ENCODE data around the gene ARID3B. TPM values are rescaled to one million over a fixed set of nuclear protein-coding genes. Genes with fewer than 3 reads are reported as not detected.

The ARID3B gene
- total and polyA plus RNA-seq, 2 experiments from 2014 or later = 13.2 to 19.8 TPM

DNA sequence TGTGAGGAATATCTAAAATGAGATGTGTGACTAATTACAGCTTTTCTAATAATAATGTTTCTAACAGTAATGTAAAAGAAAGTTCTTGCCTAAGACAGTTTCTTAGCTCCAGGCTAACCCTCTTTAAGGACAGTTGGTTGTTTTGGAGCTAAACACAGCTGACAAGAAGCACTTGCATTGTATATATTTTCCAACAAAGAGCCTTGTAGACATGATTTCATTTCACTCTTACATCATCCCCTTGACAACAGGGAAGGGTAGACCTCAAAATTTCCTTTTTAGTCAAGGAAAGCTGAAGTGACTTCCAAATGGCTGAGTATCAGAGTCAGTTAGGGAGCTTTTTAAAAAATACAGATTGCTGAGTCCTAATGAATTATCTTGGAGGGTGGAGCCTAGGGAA, 4.1 kb downstream of the ARID3B start:
- Histone ChIP-seq H3K9me3 (ENCODE audit: low read depth) (no peaks in the 10 kb centered on the region), H3K4me2 (no peak overlapping the region), H3K79me2 (peaks cover 75% of the 10 kb centered on the region), H3K9me2 (replicated peaks; ENCODE audit: insufficient read depth) (no peaks in the 10 kb centered on the region), H3K27me3 (no peaks in the 10 kb centered on the region), H4K20me1 (ENCODE audit: insufficient read depth, poor library complexity, severe bottlenecking) (peaks cover 54% of the 10 kb centered on the region), H3K36me3 (replicated peaks; ENCODE audit: insufficient read depth, low read depth) (no peaks in the 10 kb centered on the region), H3K4me3 (no peak overlapping the region), H3K4me1 (ENCODE audit: insufficient read depth) (peaks cover 24% of the 10 kb centered on the region), H2AFZ (no peak overlapping the region), H3K27ac (no peak overlapping the region)
- TF ChIP-seq EZH2 (IDR thresholded peaks at IDR 0.05; ENCODE audit: borderline replicate concordance) (no peak), EZH2phosphoT487 (IDR thresholded peaks at IDR 0.05; ENCODE audit: low read depth, severe bottlenecking, unreplicated experiment) (no peak)
- TF ChIP-seq, protein P1, sequence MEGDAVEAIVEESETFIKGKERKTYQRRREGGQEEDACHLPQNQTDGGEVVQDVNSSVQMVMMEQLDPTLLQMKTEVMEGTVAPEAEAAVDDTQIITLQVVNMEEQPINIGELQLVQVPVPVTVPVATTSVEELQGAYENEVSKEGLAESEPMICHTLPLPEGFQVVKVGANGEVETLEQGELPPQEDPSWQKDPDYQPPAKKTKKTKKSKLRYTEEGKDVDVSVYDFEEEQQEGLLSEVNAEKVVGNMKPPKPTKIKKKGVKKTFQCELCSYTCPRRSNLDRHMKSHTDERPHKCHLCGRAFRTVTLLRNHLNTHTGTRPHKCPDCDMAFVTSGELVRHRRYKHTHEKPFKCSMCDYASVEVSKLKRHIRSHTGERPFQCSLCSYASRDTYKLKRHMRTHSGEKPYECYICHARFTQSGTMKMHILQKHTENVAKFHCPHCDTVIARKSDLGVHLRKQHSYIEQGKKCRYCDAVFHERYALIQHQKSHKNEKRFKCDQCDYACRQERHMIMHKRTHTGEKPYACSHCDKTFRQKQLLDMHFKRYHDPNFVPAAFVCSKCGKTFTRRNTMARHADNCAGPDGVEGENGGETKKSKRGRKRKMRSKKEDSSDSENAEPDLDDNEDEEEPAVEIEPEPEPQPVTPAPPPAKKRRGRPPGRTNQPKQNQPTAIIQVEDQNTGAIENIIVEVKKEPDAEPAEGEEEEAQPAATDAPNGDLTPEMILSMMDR (IDR thresholded peaks at IDR 0.05; ENCODE audit: poor library complexity) = no peak
- DNase-seq (ENCODE audit: low spot score) = no peak

DNA sequence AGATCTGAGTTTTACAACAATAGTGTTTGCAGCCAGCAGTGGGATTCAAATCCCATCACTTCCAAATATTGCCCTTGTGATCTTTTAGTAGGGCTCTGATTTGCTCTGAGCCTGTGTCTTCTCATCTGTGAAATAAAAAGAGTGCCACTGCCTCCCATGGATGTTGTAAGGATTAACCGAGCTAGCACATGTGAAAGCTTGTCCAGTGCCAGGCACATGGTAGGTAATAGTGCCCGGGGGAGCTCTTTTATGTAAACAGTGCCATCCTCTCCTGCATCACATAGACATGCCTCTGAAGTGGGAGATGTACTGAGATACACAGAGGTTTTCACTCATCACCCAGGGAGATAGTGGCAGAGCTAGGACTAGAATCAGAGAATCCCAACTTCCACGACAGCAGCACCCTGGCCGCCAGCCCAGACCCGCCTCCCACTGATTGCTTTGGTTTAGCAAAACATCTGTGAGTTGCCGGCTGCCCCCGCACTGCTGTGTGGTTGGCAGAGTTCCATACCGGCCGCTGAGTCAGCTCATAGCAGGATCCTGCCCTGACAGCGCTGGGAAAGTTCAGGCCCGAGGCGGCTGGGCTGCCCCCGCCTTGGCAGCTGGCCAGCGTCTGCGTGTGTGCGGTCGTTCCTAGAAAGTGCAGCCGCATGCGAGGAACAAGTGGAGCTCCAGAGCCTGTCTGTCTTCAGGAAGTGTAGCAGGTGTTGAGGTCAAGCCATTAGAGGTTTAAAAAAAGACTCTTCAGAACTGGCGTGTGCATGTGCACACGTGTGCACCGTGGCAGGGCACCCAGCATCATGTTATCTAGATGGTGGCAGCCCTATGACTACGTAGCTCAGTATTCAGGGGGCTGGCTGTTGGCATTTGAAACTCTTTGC, 5.0 kb downstream of the ARID3B start:
- no peaks in the 10 kb centered on the region for H3K27me3 ChIP-seq
- H3K4me1 ChIP-seq (ENCODE audit: insufficient read depth) = peaks cover 24% of the 10 kb centered on the region
- no peaks in the 10 kb centered on the region for H3K9me2 ChIP-seq (replicated peaks; ENCODE audit: insufficient read depth)
- whole genome bisulfite sequencing (ENCODE audit: low lambda C conversion rate, missing lambda C conversion rate) = 24% methylated on average over 23 of the region's 23 CpGs
- no peak overlapping the region for H3K27ac ChIP-seq
- TF ChIP-seq EZH2 (IDR thresholded peaks at IDR 0.05; ENCODE audit: borderline replicate concordance) (no peak), EZH2phosphoT487 (IDR thresholded peaks at IDR 0.05; ENCODE audit: low read depth, severe bottlenecking, unreplicated experiment) (no peak)
- TF ChIP-seq, protein P1 (IDR thresholded peaks at IDR 0.05; ENCODE audit: poor library complexity) = no peak
- peak; percentile 97 for DNase-seq (ENCODE audit: low spot score)
- H3K9me3 ChIP-seq (ENCODE audit: low read depth) = no peaks in the 10 kb centered on the region
- peaks cover 75% of the 10 kb centered on the region for H3K79me2 ChIP-seq
- H3K4me3 ChIP-seq = no peak overlapping the region
- no peak overlapping the region for H2AFZ ChIP-seq
- peaks cover 54% of the 10 kb centered on the region for H4K20me1 ChIP-seq (ENCODE audit: insufficient read depth, poor library complexity, severe bottlenecking)
- H3K36me3 ChIP-seq (replicated peaks; ENCODE audit: insufficient read depth, low read depth) = no peaks in the 10 kb centered on the region
- H3K4me2 ChIP-seq = peak overlapping the region; percentile 49

DNA sequence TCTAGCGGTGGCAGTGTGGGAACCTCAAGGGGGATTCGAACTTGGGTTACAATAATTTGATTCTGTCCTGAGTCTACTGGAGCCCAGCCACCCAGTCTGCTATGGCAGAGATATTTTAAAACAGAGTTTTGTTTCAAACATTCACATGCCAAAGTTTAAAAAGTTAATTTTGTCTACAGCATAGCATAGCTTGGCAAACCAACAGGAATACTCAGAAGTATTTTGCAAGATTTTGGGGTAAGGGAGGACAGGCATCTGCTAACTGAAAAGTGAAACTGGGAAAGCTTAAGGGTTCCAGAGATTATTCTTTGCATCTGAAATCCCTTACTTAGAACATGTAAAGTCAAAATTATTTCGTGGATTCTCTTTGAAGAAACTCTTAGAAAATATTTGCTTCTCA, 6.6 kb downstream of the ARID3B start:
- Histone ChIP-seq H3K9me2 (replicated peaks; ENCODE audit: insufficient read depth) (no peaks in the 10 kb centered on the region), H4K20me1 (ENCODE audit: insufficient read depth, poor library complexity, severe bottlenecking) (peaks cover 48% of the 10 kb centered on the region), H3K79me2 (peaks cover 61% of the 10 kb centered on the region), H3K4me3 (no peak overlapping the region), H3K4me1 (ENCODE audit: insufficient read depth) (peaks cover 19% of the 10 kb centered on the region), H3K4me2 (no peak overlapping the region), H3K9me3 (ENCODE audit: low read depth) (no peaks in the 10 kb centered on the region), H3K27me3 (no peaks in the 10 kb centered on the region), H3K27ac (no peak overlapping the region), H2AFZ (no peak overlapping the region), H3K36me3 (replicated peaks; ENCODE audit: insufficient read depth, low read depth) (no peaks in the 10 kb centered on the region)
- no peak for DNase-seq (ENCODE audit: low spot score)
- 91% methylated on average over 3 of the region's 3 CpGs for WGBS (ENCODE audit: low lambda C conversion rate, missing lambda C conversion rate)
- no peak for TF ChIP-seq EZH2 (IDR thresholded peaks at IDR 0.05; ENCODE audit: borderline replicate concordance)
- TF ChIP-seq EZH2phosphoT487 (IDR thresholded peaks at IDR 0.05; ENCODE audit: low read depth, severe bottlenecking, unreplicated experiment) = no peak
- TF ChIP-seq, protein P1 (IDR thresholded peaks at IDR 0.05; ENCODE audit: poor library complexity) = no peak
